WTC11 (cell line): Measurements from ENCODE around the gene ZNF423. TPM values are rescaled to one million over a fixed set of nuclear protein-coding genes. Genes with fewer than 3 reads are reported as not detected.

Source experiments
- ATAC-seq: fragments of 200-7000 bp; cut with Tn5 transposase; 2 replicates; pipeline ENCODE4 v1.10.0; 2021; ENCODE audit warnings: mild to moderate bottlenecking, moderate library complexity
- CTCF ChIA-PET: fragments of 300-600 bp; sonication (Branson Sonifier 250); formaldehyde crosslinking; loops from one replicate; lab custom pipeline; 2021; ENCODE audit warnings: antibody characterized with exemption; lab: Charles Lee
- POLR2A ChIA-PET: fragments of 350-600 bp; sonication (Branson Sonifier 250); formaldehyde crosslinking; loops from one replicate; lab custom pipeline; 2021; ENCODE audit warnings: antibody characterized with exemption; lab: Charles Lee
- DNase-seq: peaks from one replicate; pipeline ENCODE4 v3.0.0; 2021; ENCODE audit warnings: low spot score
- H3K27ac Mint-ChIP-seq: 2 replicates; pipeline ENCODE4 v1.8.0; 2021; ENCODE audit warnings: mixed read lengths
- H3K27me3 Mint-ChIP-seq: 2 replicates; pipeline ENCODE4 v1.8.0; 2021; ENCODE audit warnings: low read depth, mild to moderate bottlenecking, moderate library complexity, mixed read lengths
- H3K36me3 Mint-ChIP-seq: 2 replicates; pipeline ENCODE4 v1.8.0; 2021; ENCODE audit warnings: mixed read lengths
- H3K4me1 Mint-ChIP-seq: 2 replicates; pipeline ENCODE4 v1.8.0; 2022; ENCODE audit warnings: mixed read lengths
- H3K4me3 Mint-ChIP-seq: 2 replicates; pipeline ENCODE4 v1.8.0; 2021; ENCODE audit warnings: mild to moderate bottlenecking, moderate library complexity, mixed read lengths
- H3K9me3 Mint-ChIP-seq: 2 replicates; pipeline ENCODE4 v1.8.0; 2021; ENCODE audit warnings: mixed read lengths
- CREB1 ChIP-seq: sonication (generic); formaldehyde crosslinking; IDR thresholded peaks from 2 replicates; pipeline ENCODE4 v1.8.0; 2023; ENCODE audit warnings: mild to moderate bottlenecking, missing genetic modification reagents
- GABPB1 ChIP-seq: sonication (generic); formaldehyde crosslinking; IDR thresholded peaks from 2 replicates; pipeline ENCODE4 v1.8.1; 2023; ENCODE audit warnings: mild to moderate bottlenecking, missing genetic modification reagents
- GTF2I ChIP-seq: fragments of 250-450 bp; sonication (Bioruptor Pico); conservative IDR thresholded peaks from 2 replicates; pipeline ENCODE4 v1.4.0; 2021; ENCODE audit warnings: mild to moderate bottlenecking
- IRF2 ChIP-seq: sonication (generic); formaldehyde crosslinking; IDR thresholded peaks from 2 replicates; pipeline ENCODE4 v1.8.0; 2022; ENCODE audit warnings: low read depth, missing genetic modification reagents, borderline replicate concordance
- JUN ChIP-seq: sonication (generic); formaldehyde crosslinking; IDR thresholded peaks from 2 replicates; pipeline ENCODE4 v1.8.0; 2023; ENCODE audit warnings: mild to moderate bottlenecking, missing genetic modification reagents
- NR2C2 ChIP-seq: sonication (generic); formaldehyde crosslinking; IDR thresholded peaks from 2 replicates; pipeline ENCODE4 v1.8.0; 2022; ENCODE audit warnings: mild to moderate bottlenecking, missing genetic modification reagents
- RORB ChIP-seq: fragments of 250-450 bp; sonication (Bioruptor Pico); IDR thresholded peaks from 2 replicates; pipeline ENCODE4 v1.9.0; 2021; ENCODE audit warnings: mild to moderate bottlenecking
- ZNF138 ChIP-seq: sonication (generic); formaldehyde crosslinking; conservative IDR thresholded peaks from 2 replicates; pipeline ENCODE4 v1.8.1; 2022; ENCODE audit warnings: mild to moderate bottlenecking, moderate library complexity, missing genetic modification reagents
- ZNF232 ChIP-seq: sonication (generic); formaldehyde crosslinking; IDR thresholded peaks from 2 replicates; pipeline ENCODE4 v1.8.0; 2022; ENCODE audit warnings: mild to moderate bottlenecking, missing genetic modification reagents
- total RNA-seq: library from RNA; stranded (reverse); gene quantifications from 3 replicates; pipeline ENCODE4 v1.2.3, GENCODE V29; 2021
- TF ChIP-seq, protein P1 (sequence below): sonication (generic); formaldehyde crosslinking; IDR thresholded peaks from 2 replicates; pipeline ENCODE4 v1.8.1; 2023; ENCODE audit warnings: mild to moderate bottlenecking, missing genetic modification reagents, borderline replicate concordance
- TF ChIP-seq, protein P2 (sequence below): fragments of 250-450 bp; sonication (Bioruptor Pico); IDR thresholded peaks from 2 replicates; pipeline ENCODE4 v1.9.0; 2021; ENCODE audit warnings: mild to moderate bottlenecking, borderline replicate concordance
- TF ChIP-seq, protein P3 (sequence below): sonication (generic); formaldehyde crosslinking; IDR thresholded peaks from 2 replicates; pipeline ENCODE4 v1.8.1; 2023; ENCODE audit warnings: mild to moderate bottlenecking, moderate library complexity, missing genetic modification reagents
- TF ChIP-seq, protein P4 (sequence below): sonication (generic); formaldehyde crosslinking; IDR thresholded peaks from 2 replicates; pipeline ENCODE4 v1.8.1; 2022; ENCODE audit warnings: mild to moderate bottlenecking, moderate library complexity, missing genetic modification reagents
- TF ChIP-seq, protein P5 (sequence below): fragments of 250-450 bp; sonication (Bioruptor Pico); IDR thresholded peaks from 2 replicates; pipeline ENCODE4 v1.8.0; 2021; ENCODE audit warnings: mild to moderate bottlenecking
- TF ChIP-seq, protein P6 (sequence below): fragments of 250-450 bp; sonication (Bioruptor Pico); IDR thresholded peaks from 2 replicates; pipeline ENCODE4 v1.9.0; 2021; ENCODE audit warnings: mild to moderate bottlenecking
- TF ChIP-seq, protein P7 (sequence below): sonication (generic); formaldehyde crosslinking; IDR thresholded peaks from 2 replicates; pipeline ENCODE4 v1.8.1; 2023; ENCODE audit warnings: mild to moderate bottlenecking, missing genetic modification reagents, moderate library complexity

Gene ZNF423
- total RNA-seq, 1 experiment from 2014 or later = 38.8 TPM

DNA sequence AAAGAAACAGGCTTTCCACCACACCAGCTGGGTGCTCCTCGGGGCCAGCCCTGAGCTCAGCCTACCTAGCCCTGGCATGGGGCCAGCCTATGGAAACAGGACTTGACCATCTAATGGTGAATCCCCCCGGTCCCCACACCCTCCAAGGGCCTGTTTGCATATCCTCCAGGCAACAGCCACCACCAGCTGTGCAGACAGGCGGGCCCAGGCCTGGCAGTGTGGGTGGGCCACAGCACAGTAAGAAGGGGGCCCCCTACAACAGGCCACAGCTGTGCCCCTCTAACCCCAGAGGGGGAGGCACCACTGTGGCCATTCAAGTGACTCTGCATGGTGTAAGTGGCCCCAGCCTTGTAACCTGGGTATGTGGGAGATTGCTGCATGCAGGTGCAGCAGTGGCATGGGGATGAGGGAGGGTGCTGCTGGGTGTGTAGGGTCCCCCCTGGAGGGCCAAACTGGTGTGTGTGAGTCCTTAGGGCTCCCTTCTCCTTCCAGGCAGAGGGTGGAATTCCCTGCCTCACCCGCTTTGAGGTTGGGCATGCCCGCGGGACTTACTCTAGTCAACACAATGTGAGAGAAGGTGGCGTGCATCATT lies 334.1 kb downstream of the ZNF423 start (continued):
- TF ChIP-seq, protein P1, sequence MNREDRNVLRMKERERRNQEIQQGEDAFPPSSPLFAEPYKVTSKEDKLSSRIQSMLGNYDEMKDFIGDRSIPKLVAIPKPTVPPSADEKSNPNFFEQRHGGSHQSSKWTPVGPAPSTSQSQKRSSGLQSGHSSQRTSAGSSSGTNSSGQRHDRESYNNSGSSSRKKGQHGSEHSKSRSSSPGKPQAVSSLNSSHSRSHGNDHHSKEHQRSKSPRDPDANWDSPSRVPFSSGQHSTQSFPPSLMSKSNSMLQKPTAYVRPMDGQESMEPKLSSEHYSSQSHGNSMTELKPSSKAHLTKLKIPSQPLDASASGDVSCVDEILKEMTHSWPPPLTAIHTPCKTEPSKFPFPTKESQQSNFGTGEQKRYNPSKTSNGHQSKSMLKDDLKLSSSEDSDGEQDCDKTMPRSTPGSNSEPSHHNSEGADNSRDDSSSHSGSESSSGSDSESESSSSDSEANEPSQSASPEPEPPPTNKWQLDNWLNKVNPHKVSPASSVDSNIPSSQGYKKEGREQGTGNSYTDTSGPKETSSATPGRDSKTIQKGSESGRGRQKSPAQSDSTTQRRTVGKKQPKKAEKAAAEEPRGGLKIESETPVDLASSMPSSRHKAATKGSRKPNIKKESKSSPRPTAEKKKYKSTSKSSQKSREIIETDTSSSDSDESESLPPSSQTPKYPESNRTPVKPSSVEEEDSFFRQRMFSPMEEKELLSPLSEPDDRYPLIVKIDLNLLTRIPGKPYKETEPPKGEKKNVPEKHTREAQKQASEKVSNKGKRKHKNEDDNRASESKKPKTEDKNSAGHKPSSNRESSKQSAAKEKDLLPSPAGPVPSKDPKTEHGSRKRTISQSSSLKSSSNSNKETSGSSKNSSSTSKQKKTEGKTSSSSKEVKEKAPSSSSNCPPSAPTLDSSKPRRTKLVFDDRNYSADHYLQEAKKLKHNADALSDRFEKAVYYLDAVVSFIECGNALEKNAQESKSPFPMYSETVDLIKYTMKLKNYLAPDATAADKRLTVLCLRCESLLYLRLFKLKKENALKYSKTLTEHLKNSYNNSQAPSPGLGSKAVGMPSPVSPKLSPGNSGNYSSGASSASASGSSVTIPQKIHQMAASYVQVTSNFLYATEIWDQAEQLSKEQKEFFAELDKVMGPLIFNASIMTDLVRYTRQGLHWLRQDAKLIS (CRISPR knock-in tag) = no peak
- no peak for TF ChIP-seq GABPB1 (CRISPR knock-in tag)
- TF ChIP-seq NR2C2 (CRISPR knock-in tag) = no peak
- TF ChIP-seq, protein P2, sequence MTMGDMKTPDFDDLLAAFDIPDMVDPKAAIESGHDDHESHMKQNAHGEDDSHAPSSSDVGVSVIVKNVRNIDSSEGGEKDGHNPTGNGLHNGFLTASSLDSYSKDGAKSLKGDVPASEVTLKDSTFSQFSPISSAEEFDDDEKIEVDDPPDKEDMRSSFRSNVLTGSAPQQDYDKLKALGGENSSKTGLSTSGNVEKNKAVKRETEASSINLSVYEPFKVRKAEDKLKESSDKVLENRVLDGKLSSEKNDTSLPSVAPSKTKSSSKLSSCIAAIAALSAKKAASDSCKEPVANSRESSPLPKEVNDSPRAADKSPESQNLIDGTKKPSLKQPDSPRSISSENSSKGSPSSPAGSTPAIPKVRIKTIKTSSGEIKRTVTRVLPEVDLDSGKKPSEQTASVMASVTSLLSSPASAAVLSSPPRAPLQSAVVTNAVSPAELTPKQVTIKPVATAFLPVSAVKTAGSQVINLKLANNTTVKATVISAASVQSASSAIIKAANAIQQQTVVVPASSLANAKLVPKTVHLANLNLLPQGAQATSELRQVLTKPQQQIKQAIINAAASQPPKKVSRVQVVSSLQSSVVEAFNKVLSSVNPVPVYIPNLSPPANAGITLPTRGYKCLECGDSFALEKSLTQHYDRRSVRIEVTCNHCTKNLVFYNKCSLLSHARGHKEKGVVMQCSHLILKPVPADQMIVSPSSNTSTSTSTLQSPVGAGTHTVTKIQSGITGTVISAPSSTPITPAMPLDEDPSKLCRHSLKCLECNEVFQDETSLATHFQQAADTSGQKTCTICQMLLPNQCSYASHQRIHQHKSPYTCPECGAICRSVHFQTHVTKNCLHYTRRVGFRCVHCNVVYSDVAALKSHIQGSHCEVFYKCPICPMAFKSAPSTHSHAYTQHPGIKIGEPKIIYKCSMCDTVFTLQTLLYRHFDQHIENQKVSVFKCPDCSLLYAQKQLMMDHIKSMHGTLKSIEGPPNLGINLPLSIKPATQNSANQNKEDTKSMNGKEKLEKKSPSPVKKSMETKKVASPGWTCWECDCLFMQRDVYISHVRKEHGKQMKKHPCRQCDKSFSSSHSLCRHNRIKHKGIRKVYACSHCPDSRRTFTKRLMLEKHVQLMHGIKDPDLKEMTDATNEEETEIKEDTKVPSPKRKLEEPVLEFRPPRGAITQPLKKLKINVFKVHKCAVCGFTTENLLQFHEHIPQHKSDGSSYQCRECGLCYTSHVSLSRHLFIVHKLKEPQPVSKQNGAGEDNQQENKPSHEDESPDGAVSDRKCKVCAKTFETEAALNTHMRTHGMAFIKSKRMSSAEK (CRISPR knock-in tag) = no peak
- TF ChIP-seq, protein P3, sequence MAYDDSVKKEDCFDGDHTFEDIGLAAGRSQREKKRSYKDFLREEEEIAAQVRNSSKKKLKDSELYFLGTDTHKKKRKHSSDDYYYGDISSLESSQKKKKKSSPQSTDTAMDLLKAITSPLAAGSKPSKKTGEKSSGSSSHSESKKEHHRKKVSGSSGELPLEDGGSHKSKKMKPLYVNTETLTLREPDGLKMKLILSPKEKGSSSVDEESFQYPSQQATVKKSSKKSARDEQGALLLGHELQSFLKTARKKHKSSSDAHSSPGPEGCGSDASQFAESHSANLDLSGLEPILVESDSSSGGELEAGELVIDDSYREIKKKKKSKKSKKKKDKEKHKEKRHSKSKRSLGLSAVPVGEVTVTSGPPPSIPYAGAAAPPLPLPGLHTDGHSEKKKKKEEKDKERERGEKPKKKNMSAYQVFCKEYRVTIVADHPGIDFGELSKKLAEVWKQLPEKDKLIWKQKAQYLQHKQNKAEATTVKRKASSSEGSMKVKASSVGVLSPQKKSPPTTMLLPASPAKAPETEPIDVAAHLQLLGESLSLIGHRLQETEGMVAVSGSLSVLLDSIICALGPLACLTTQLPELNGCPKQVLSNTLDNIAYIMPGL (CRISPR knock-in tag) = no peak
- TF ChIP-seq JUN = no peak
- no peak for TF ChIP-seq ZNF138 (CRISPR knock-in tag)
- TF ChIP-seq, protein P4, sequence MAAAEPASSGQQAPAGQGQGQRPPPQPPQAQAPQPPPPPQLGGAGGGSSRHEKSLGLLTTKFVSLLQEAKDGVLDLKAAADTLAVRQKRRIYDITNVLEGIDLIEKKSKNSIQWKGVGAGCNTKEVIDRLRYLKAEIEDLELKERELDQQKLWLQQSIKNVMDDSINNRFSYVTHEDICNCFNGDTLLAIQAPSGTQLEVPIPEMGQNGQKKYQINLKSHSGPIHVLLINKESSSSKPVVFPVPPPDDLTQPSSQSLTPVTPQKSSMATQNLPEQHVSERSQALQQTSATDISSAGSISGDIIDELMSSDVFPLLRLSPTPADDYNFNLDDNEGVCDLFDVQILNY (CRISPR knock-in tag) = no peak

DNA sequence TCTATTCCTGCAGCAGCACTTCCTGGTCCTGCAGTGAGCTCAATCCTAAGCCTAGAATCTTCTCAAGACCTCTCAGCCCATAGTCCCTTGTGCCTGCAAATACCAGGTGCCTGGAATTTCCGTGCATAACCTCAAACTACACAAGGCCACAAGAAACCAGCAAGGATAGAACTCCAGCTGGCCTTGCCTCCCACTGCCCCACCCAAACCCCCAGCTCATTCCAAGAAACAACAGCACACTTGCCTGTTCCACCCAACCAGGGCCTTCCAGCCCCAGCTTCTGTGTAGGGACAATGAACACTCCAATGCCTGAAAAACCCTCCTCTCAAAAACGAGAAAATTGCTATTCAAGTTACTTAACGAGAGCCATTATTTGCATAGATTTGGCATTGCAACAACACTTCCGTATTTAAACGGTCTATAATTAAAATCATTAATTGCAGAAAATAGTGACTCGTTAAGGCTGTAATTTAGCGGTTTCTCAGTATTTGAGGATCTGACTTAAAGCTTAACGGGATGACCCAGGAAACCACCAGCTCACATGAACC lies 335.3 kb downstream of the ZNF423 start:
- Mint-ChIP-seq H3K4me3 (no peak overlapping the region), H3K27ac (no peak overlapping the region), H3K4me1 (peaks cover 7% of the 10 kb centered on the region), H3K36me3 (peaks cover 4% of the 10 kb centered on the region; the same call in 1 of the 2 replicates), H3K27me3 (no peaks in the 10 kb centered on the region), H3K9me3 (no peaks in the 10 kb centered on the region)
- ChIA-PET CTCF (interaction anchor here (1.0 to 1.6 kb wide), 5 partner anchors 18 to 356 kb away, joined by 3 to 4 read pairs (median 3); no protein-coding TSS in a partner anchor), POLR2A (interaction anchor here (0.6 kb wide), 1 partner anchor 1540 kb away, joined by 3 read pairs; no protein-coding TSS in a partner anchor)
- no peak for DNase-seq
- ATAC-seq = no peak
- TF ChIP-seq ZNF232 (CRISPR knock-in tag) (no peak), CREB1 (no peak), RORB (no peak), IRF2 (no peak), GTF2I (no peak)
- TF ChIP-seq, protein P5, sequence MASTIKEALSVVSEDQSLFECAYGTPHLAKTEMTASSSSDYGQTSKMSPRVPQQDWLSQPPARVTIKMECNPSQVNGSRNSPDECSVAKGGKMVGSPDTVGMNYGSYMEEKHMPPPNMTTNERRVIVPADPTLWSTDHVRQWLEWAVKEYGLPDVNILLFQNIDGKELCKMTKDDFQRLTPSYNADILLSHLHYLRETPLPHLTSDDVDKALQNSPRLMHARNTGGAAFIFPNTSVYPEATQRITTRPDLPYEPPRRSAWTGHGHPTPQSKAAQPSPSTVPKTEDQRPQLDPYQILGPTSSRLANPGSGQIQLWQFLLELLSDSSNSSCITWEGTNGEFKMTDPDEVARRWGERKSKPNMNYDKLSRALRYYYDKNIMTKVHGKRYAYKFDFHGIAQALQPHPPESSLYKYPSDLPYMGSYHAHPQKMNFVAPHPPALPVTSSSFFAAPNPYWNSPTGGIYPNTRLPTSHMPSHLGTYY (CRISPR knock-in tag) = no peak
- TF ChIP-seq, protein P1 (CRISPR knock-in tag) = no peak
- TF ChIP-seq, protein P6, sequence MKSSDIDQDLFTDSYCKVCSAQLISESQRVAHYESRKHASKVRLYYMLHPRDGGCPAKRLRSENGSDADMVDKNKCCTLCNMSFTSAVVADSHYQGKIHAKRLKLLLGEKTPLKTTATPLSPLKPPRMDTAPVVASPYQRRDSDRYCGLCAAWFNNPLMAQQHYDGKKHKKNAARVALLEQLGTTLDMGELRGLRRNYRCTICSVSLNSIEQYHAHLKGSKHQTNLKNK (CRISPR knock-in tag) = no peak
- TF ChIP-seq, protein P7, sequence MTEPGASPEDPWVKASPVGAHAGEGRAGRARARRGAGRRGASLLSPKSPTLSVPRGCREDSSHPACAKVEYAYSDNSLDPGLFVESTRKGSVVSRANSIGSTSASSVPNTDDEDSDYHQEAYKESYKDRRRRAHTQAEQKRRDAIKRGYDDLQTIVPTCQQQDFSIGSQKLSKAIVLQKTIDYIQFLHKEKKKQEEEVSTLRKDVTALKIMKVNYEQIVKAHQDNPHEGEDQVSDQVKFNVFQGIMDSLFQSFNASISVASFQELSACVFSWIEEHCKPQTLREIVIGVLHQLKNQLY (CRISPR knock-in tag) = no peak
- TF ChIP-seq, protein P4 (CRISPR knock-in tag) = no peak
